BJ (cell line): ENCODE measurements around the gene FAM124A. TPM values are rescaled to one million over a fixed set of nuclear protein-coding genes. Genes with fewer than 3 reads are reported as not detected.

ENCODE experiments used
- CTCF ChIA-PET: fragments of 350-600 bp; formaldehyde crosslinking; extraction: SDS; loops from one replicate; lab custom pipeline; 2021; ENCODE audit warnings: antibody characterized with exemption, inconsistent platforms; lab: Yijun Ruan, JAX
- POLR2A ChIA-PET: fragments of 300-600 bp; sonication (Branson Sonifier 250); formaldehyde crosslinking; extraction: SDS; loops from one replicate; lab custom pipeline; 2021; ENCODE audit warnings: antibody characterized with exemption; lab: Charles Lee
- DNase-seq: peaks from one replicate; pipeline ENCODE4 v3.0.0-alpha.2; 2011; ENCODE audit warnings: low read depth
- H3K27me3 ChIP-seq: 2 replicates; pipeline ENCODE4 v1.6.0; 2011; ENCODE audit warnings: low read length; ENCODE audit not compliant: control insufficient read depth, insufficient read depth
- H3K36me3 ChIP-seq: 2 replicates; pipeline ENCODE4 v1.5.1; 2011; ENCODE audit warnings: low read length; ENCODE audit not compliant: control insufficient read depth, insufficient read depth
- H3K4me3 ChIP-seq: 2 replicates; pipeline ENCODE4 v1.5.1; 2011; ENCODE audit warnings: low read depth, mild to moderate bottlenecking, control low read depth, low read length
- polyA plus RNA-seq: library from polyadenylated mRNA; depleted of rRNA; stranded (reverse); fragments of >200 nt; gene quantifications from 2 replicates; pipeline ENCODE4 v1.2.3, GENCODE V29; 2011
- TF ChIP-seq, protein P1 (sequence below): IDR thresholded peaks from 2 replicates; pipeline ENCODE4 v1.5.1; 2011; ENCODE audit warnings: low read depth, mild to moderate bottlenecking, control low read depth, inconsistent platforms, low read length, moderate library complexity; ENCODE audit not compliant: insufficient read depth

The FAM124A gene
- polyA plus RNA-seq, 1 experiment = 0.02 TPM

- DNase-seq = no peak
- Histone ChIP-seq H3K4me3 (no peak overlapping the region), H3K27me3 (peaks cover 9% of the 10 kb centered on the region), H3K36me3 (no peaks in the 10 kb centered on the region)
- POLR2A ChIA-PET = no interaction called here
- CTCF ChIA-PET = interaction anchor here (0.7 kb wide), 1 partner anchor 33 kb away, joined by 3 read pairs; no protein-coding TSS in a partner anchor
- TF ChIP-seq, protein P1, sequence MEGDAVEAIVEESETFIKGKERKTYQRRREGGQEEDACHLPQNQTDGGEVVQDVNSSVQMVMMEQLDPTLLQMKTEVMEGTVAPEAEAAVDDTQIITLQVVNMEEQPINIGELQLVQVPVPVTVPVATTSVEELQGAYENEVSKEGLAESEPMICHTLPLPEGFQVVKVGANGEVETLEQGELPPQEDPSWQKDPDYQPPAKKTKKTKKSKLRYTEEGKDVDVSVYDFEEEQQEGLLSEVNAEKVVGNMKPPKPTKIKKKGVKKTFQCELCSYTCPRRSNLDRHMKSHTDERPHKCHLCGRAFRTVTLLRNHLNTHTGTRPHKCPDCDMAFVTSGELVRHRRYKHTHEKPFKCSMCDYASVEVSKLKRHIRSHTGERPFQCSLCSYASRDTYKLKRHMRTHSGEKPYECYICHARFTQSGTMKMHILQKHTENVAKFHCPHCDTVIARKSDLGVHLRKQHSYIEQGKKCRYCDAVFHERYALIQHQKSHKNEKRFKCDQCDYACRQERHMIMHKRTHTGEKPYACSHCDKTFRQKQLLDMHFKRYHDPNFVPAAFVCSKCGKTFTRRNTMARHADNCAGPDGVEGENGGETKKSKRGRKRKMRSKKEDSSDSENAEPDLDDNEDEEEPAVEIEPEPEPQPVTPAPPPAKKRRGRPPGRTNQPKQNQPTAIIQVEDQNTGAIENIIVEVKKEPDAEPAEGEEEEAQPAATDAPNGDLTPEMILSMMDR = peak; percentile 29
These were observed 27.9 kb downstream of the FAM124A start for GRCh38 chr13:51249770-51250741.

DNA sequence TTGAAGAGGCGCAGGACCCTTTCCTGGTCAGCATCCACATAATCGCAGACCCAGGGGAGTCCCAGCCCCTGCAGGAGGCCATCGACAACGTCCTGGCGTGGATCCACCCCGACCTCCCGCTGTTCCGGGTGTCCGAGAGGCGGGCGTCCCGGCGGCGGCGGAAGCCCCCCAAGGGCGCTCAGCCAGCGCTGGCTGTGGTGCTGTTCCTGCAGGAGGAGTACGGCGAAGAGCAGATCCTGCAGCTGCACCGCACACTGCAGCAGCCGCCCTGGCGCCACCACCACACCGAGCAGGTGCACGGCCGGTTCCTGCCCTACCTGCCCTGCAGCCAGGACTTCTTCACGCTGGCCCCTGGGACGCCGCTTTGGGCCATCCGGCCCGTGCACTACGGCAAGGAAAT, 29.3 kb downstream of the FAM124A start:
- ChIA-PET POLR2A (no interaction called here), CTCF (interaction anchor here (0.6 to 1.9 kb wide), 4 partner anchors 13 to 907 kb away, joined by 3 to 5 read pairs (median 4); no protein-coding TSS in a partner anchor)
- Histone ChIP-seq H3K4me3 (no peak overlapping the region), H3K36me3 (no peaks in the 10 kb centered on the region), H3K27me3 (peaks cover 9% of the 10 kb centered on the region)
- no peak for DNase-seq
- TF ChIP-seq, protein P1 = no peak

- ChIA-PET POLR2A (no interaction called here), CTCF (interaction anchor here (1.0 kb wide), 1 partner anchor 19 kb away, joined by 4 read pairs; no protein-coding TSS in a partner anchor)
- Histone ChIP-seq H3K4me3 (no peak overlapping the region), H3K27me3 (peaks cover 7% of the 10 kb centered on the region), H3K36me3 (no peaks in the 10 kb centered on the region)
- DNase-seq = no peak
- TF ChIP-seq, protein P1 = no peak
These were observed 30.8 kb downstream of the FAM124A start for GRCh38 chr13:51252954-51253532.

GRCh38 chr13:51255556-51255955, 33.4 kb downstream of the FAM124A start:
- TF ChIP-seq, protein P1 = no peak
- POLR2A ChIA-PET = no interaction called here
- CTCF ChIA-PET = no interaction called here
- Histone ChIP-seq H3K36me3 (no peaks in the 10 kb centered on the region), H3K27me3 (peaks cover 9% of the 10 kb centered on the region), H3K4me3 (no peak overlapping the region)
- DNase-seq = no peak

DNA sequence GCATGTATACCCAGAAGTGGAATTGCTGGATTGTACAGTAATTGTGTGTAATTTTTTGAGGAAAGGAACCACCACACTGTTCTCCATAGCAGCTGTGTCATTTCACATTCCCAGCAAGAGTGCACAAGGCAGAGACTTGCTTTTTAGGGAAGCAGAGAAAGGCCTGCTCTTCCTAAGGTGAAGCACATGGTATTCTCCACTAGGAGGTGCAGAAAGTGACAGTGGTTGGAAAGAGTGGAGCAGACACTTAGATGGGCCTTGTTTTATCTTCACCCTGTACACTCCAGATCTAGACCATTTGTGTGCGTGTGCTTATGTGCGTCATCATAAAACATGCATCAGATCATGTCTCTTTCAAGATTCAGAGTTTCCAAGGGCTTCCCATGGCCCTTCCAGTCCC, 35.0 kb downstream of the FAM124A start:
- no peaks in the 10 kb centered on the region for H3K36me3 ChIP-seq
- no peak overlapping the region for H3K4me3 ChIP-seq
- DNase-seq = no peak
- ChIA-PET CTCF (no interaction called here), POLR2A (no interaction called here)
- peaks cover 19% of the 10 kb centered on the region for H3K27me3 ChIP-seq
- TF ChIP-seq, protein P1 = no peak
